ENCODE measurements around the gene IQCM.

IQCM gene, protein sequence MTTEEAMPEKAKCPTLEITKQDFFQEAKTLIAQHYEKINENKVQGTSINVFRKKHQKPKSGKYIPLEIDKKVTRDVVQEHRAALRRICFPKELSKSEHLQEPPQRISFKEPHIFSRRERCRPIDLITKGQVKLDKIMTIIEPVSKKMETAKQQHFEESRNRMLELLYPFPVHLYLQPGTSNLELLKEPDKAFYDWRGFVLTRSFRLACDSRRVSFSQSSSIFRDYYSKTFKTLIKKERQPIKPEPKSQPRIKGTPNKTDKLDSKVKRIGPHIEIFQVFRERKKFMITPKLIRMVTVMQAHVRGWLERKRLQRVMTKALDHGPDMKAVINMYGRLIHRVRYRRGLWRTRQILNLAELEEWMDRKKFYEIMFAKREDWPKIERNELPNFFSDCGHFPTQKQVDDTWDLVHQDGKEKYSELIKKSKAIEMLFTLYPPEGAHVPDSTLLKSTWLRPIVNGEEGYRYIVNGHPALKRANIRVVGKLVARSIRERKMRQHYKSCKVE

DNA sequence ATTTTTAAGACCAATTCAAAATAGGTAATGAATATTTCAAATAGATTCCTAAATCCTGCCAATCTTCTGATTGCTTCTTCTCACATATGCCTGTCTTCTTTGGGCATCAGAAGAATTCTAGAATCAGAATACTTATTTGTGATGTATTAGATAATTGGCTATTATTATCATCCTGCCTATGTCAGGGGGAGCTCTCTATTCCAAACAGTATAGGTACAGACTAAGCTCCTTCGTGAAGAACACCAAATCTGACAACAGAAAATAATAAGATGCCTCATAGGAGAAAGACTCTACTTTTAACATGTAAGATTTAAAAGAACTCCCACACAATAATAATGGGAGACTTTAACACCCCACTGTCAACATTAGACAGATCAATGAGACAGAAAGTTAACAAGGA is at the start of gene IQCM:
Gene IQCM (minus strand): TSS at position 101 of the 400 bp plus-strand sequence. CDS start 73,152 bp downstream, outside the sequence.
- no peak for DNase-seq (ENCODE audit: low read depth, low spot score)

DNA sequence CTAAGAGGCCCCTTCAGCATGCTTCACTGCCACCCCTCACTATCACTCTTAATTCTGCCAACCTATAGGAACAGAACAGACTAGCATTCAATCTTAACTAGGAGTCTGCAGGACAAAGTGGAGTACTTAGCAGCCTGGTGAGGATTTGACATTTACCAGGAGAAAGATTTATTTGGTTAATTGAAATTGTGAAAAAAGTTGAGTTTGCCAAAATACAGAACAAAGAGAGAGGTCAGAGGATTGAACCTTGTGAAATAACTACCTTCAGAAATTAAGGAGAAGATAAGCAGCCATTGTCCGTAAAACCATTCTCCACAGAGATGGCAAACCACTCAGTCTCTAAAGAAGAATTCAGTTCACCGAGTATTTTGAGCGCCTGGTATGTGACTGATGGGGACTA is 41.8 kb upstream of the IQCM start:
- no peak for DNase-seq (ENCODE audit: low read depth, low spot score)

DNA sequence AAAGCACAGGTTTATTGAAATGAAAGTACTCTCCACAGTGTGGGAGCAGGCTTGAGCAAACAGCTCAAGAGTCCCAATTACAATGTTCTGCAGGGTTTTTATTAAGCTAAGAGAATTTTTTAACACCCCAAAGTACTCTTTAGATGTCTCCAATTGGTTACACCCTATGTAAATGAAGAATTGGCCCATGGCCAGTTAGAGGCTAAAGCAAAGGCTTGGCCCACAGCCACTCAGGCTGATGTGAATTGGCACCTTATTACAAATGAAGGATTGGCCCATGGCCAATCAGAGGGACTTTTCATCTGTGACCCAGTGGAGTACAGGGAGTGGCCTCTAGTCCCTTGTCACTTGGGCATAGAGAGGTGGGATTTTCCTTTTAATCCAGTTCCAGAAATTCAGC is 30.1 kb upstream of the IQCM start:
- peak; percentile 4 for DNase-seq (ENCODE audit: low read depth, low spot score)

DNA sequence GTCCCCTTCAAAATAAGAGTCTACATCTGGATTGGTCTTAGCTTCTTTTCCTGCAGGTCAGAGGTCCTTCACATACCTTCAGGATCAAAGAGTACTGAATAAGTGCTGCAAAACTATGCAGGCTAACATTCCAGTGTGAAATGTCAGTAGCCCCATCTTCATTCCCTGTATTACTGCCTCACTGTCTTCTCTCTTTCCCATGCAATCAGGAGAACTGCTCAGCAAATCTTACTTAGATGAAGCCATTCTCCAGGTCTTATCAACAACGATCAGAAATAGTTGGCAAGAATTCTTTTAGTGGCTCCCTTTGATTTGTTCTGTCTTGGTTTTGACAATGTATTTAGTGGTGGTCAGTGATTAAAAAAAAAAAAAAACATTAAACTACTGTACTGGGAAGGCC is 26.0 kb upstream of the IQCM start:
- no peak for DNase-seq (ENCODE audit: low read depth, low spot score)

DNA sequence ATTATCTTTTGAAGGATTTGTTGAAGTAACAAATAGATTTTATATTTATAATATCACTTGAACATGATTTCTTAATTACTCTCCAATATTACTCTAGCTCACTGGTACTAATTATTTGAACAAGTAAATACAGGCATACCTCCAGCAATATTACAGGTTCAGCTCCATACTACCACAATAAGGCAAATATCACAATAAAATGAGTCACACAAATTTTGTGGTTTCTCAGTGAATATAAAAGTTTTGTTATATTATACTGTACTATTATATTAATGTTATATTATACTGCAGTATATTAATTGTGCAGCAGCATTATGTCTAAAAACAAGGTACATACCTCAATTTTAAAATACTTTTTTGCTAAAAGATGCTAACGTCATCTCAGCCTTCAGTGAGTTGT is 22.4 kb upstream of the IQCM start:
- no peak for DNase-seq (ENCODE audit: low read depth, low spot score)

DNA sequence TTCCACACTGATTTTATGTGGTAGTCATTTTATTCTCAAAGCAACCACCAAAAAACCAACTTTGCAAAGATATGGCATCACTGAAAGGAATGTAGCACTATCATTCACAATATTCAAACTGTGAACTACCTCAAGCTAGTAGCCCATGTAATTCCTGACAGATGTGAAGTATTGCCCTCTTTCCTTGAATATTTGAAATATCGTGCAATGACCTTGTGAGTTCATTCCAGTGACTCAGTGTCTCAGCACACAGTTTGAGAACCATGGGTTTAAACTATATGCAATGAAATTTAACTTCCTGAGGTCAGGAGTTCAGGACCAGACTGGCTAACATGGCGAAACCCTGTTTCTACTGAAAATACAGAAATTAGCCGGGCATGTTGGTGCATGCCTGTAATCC is 20.9 kb upstream of the IQCM start:
- DNase-seq (ENCODE audit: low read depth, low spot score): no peak

DNA sequence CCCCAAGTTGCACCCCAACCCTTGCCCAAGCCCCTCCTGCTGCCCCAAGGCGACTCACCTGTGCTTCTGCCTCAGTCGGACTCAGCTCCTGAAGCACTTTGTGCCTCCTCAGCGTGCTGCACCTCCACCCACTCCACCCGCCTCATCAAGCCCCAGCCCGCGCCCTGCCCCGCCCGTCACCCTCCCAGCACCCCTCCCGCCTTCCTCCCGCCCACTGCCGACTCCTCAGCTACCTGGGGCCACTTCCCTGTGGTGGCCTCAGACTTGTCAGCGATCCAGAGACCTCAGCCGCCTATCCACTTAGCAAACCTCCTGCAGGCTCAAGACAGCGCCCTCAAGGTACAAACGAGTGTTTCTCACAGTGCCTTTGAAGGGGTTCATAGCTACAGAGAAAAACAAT is 19.6 kb upstream of the IQCM start:
- no peak for DNase-seq (ENCODE audit: low read depth, low spot score)

DNA sequence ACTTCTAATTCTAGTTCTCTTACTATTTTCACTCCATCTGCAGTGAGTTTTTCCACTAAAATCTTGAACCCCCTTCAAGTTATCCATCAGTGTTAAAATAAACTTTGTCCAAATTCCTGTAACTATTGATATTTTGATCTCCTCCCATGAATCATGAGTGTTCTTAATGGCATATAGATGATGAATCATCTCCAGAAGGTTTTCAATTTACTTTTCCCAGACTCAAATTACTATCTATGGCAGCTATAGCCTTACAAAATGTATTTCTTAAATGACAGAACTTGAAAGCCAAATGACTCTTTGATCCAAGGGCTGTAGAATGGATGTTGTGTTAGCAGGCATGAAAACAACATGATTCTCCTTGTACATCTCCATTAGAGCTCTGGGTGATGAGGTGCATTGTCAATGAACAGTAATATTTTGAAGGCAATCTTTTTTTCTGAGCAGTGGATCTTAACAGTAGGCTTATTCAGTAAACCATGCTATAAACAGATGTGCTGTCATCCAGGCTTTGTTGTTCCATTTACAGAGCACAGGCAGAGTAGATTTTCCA is 16.1 kb upstream of the IQCM start:
- DNase-seq (ENCODE audit: low read depth, low spot score): no peak

DNA sequence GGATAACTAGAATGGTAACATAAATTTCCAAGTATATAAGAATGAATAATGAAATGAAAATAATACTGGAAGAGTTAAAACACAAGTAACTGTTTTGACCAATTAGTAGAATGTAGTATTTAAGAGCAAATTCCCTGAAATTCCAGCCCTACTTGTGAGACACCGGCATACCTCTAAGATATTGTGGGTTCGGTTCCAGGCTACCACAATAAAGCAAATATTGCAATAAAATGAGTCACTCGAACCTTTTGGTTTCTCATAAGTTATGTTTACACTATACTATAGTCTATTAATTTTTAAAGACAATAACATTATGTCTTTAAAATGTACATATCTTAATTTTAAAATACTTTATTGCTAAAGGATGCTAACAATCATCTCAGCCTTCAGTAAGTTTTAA is 15.2 kb upstream of the IQCM start:
- DNase-seq (ENCODE audit: low read depth, low spot score): no peak

DNA sequence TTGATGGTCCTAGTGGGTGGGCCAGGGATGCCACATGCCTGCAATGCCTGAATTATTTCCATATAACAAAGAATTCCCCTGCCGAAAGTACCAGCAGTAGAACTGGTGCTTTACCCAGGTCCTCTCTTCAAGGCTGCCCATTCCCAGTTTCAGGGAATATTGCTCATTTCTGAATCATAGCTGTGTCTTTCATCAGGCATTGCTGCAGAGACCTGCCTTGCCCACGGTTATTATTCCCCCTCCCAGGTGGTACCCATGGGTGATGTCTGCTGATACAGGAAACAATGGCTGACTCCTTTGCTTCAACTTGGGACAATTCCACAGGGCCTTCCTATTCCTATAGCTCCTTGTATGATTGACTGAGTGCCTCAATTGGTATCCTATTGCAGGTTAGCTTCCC is 9.7 kb upstream of the IQCM start:
- DNase-seq (ENCODE audit: low read depth, low spot score): no peak

DNA sequence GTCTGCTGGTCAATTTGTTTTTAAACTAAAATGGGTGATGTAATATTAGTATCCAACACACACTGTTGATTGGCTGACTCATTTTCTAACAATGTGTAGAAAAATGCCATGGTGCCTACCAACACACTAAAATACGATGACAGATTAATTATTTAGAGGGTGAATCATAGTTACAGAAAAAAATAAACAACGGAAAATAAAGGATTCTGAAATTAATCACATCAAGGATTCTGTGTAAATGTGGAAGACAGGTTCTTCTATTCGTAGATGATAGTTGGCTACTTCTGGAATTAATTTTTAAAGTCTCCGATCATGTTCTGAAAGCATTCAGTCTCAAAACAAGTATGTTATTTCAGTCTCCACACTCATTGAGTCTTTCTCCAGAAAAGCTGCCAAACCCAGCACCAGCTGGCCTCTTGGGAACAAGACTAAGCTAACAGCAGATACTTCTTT is 8.2 kb upstream of the IQCM start:
- peak; percentile 24 for DNase-seq (ENCODE audit: low read depth, low spot score)

DNA sequence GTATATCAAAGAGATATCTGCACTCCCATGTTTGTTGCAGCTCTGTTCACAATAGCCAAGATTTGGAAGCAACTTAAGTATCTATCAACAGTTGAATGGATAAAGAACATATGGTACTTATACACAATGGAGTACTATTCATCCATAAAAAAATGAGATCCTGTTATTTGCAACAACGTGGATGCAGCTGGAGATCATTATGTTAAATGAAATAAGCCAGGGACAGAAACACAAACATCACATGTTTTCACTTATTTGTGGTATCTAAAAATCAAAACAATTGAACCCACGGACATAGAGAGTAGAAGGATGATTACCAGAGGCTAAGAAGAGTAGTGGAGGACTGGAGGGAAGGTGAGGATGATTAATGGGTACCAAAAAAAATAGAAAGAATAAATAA is 14.2 kb downstream of the IQCM start:
- no peak for DNase-seq (ENCODE audit: low read depth, low spot score)

DNA sequence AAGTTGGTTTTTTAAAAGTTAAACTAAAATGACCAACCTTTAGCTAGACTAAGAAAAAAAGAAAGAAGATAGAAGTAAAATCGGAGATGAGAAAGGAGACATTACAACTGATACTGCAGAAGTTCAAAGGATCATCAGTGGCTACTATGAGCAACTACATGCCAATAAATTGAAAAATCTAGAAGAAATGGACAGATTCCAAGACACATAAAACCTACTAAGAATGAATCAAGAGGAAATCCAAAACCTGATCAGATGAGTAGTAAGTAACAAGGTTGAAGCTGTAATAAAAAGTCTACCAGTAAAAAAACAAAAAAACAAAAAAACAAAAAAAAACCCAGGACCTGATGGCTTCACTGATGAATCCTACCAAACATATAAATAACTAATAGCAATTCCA is 16.1 kb downstream of the IQCM start:
- DNase-seq (ENCODE audit: low read depth, low spot score): no peak

DNA sequence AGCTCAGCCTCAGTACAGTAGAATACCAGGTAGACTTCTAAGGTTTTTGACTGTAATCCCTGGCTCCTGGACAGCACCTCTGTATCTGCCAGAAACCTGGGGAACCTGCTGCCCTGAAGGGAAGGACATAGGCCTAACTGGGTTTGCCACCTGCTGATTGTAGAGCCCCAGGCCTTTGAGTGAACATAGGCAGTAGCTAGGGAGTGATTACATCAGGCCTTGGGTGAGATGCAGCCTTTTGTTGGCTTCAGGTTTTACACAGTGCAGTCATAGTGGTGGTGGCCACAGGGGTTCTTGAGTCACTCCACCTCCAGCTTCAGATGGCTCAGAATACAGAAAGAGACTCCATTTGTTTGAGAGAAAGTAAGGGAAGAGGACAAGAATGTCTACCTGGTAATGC is 19.3 kb downstream of the IQCM start:
- no peak for DNase-seq (ENCODE audit: low read depth, low spot score)

DNA sequence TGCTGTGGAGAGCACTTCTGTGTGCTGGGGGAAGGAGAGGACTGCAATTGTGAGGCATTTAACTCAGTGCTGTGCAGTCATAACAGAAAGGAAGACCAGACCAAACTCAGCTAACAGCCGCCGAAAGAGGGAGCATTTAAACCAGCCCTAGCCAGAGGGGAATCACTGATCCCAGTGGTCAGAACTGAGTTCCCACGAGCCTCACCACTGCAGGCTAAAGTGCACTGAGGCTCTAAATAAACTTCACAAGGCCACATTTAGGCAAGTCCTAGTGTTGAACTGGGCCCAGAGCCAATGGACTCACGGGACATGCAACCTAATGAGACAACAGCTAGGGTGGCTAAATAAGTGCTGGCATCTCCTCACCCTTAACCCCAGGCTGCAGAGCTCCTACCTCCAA is 20.4 kb downstream of the IQCM start:
- DNase-seq (ENCODE audit: low read depth, low spot score): no peak

DNA sequence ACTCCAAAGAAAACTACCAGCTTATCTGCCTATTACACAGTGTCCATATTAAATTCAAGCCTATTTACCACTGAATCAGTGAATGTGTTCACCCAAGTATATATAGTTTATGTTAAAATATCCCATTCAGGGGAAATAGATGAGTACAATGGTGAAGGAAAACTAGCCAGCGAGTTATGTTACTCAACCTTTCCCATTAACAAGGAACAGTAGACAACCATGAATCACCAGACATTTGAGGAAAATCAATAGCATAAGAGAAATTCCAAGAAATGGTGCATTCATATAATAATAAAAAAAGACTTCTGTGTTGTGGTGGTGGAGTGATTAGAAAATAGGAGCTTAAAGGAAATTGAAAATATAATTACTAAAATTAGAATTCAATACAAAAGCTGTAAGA is 21.3 kb downstream of the IQCM start:
- DNase-seq (ENCODE audit: low read depth, low spot score): no peak

DNA sequence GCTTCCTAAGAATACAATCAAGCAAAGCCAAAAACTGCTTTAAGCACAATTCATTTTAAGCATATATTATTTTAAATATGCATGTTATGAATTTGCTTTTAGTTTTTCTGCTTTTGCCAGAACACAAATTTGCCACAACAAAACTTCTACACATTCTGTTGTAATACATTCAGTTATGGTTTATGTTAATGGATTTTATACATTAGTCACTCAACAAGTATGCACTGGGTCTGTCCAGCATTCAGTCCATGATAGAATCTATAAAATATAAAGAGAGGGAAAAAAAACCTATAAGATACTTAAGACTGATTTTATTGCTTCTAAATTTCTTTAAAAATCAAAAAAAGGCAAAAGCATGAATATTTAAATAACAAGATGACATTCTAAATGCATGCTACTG is 22.2 kb downstream of the IQCM start:
- no peak for DNase-seq (ENCODE audit: low read depth, low spot score)

DNA sequence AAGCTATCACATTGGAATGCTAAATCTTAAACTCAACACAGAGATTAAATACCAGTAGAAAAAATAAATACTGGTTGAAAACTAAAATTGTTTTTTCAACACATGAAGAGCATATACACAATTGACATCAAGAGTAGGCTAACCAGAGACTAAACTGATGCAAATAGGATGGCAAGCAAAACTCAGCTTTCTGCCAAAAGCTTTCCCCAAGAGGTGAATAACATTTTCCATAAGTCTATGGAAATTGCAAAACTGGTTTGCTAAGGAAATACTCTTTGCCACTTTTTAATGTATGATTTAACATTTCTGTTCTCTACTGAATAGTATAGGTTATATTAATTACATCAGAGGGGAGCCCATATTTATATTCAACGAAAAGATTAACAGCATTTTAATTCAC is 23.8 kb downstream of the IQCM start:
- no peak for DNase-seq (ENCODE audit: low read depth, low spot score)

DNA sequence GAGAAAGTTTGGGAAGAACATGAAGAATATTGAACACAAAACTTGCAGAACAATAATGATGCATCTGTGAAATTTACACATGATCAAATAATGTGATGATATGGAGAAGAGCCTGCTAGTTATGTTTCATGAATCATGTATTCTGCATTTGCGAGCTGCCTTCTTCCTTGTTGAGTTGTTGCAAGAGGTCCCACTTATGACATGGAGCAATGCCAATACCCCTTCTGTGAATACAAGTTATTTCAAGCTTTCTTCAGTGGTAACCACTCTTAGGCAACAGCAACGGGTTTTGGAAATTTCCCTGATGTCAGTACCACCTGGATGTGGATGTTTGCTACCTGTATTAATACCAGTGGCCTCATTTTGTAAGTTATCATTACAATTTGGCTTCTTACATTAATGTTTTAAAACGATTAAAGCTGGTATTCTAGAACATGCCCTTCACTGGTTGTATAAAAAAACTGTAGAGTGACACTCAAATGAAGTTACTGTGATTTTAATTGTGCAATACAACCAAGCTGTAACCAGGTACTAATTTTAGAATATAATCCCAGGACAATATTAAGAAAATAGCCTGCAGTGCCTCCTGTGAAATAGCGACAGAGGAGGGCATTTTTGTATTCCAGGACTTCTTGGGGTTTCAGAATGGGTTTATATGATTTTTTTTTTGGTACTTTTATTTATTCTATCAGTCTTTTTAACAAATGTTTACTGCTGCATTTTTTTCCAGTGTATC is 25.3 kb downstream of the IQCM start:
- DNase-seq (ENCODE audit: low read depth, low spot score): no peak

DNA sequence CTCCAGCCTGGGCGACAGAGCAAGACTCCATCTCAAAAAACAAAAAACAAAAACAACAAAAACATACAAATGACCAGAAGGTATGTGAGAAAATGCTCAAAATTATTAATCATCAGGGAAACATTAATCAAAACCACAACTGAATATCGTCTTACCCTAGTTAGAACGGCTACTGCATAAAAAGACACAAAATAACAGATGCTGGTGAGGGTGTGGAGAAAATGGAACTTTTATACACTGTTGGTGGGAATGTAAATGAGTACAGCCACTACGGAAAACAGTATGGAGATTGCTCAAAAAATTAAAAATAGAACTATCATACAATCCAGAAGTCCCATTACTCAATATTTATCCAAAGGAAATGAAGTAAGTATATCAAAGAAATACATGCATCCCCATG is 27.3 kb downstream of the IQCM start:
- no peak for DNase-seq (ENCODE audit: low read depth, low spot score)

DNA sequence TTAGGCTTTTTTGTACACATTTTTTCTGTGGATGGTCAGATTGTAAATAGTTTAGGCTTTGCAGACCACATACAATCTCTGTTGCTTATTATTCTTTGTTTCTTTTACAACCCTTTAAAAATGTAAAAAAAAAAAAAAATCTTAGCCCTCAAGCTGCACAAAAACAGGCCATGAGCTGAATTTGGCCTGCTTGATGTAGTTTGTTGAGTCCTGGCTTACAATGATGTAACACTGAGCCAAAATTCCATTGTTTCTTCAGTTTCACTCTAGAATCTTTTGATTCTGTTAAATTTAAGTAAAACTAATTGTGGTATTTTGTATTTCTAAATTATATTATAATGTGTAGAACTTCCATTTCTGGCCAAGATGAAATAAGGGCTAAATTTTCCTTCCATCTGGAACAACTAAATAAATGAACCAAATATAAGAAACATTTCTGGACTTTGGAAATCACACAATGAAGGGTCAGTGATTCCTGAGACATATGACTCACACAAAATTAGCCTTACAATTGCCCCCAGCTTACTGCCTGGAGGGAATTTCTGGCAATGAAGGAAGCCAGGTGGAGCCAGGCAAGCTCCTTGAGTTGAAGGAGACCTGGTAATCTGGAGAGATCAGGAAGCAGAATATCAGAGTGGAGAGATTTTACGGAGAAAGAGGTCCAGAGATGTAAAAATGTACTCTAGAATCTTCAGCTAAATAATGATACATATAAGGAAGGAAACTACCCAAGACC is 29.8 kb downstream of the IQCM start:
- DNase-seq (ENCODE audit: low read depth, low spot score): no peak

DNA sequence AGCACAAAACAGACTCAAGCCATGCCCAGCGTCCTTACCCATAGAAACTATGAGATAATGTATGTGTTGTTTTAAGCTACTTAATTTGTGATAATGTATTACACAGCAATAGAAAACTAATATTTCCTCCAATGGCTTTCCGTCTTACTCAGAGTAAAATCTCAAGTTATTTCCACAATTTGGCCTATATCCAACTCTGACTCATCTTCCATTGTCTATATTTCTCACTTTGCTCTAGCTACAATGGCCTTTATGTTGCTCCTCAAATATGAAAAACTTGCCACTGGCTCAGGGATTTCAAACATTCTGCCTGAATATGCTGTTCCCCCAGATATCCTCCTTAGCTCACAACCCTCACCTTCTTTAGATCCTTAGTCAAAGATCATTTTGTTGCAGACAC is 31.6 kb downstream of the IQCM start:
- no peak for DNase-seq (ENCODE audit: low read depth, low spot score)
